GM23248 (cell line): ENCODE data around the gene PPP1R1C. TPM values are rescaled to one million over a fixed set of nuclear protein-coding genes. Genes with fewer than 3 reads are reported as not detected.
A peak's percentile ranks its signal among the peaks of the same experiment; 100 is the strongest.

ENCODE experiments used
- DNase-seq: peaks from one replicate; pipeline ENCODE4 v3.0.0-alpha.2; 2015
- H2AFZ ChIP-seq: fragments of 200-600 bp; sonication (generic); 2 replicates; pipeline ENCODE4 v1.6.1; 2016; ENCODE audit warnings: antibody characterized with exemption
- H3F3A ChIP-seq: fragments of 200-600 bp; sonication (generic); 2 replicates; pipeline ENCODE4 v1.6.1; 2016; ENCODE audit warnings: mild to moderate bottlenecking, antibody characterized with exemption, mixed run types; ENCODE audit not compliant: insufficient read depth
- H3K27ac ChIP-seq: fragments of 200-600 bp; sonication (generic); 2 replicates; pipeline ENCODE4 v1.5.1; 2016; ENCODE audit warnings: mild to moderate bottlenecking
- H3K27me3 ChIP-seq: fragments of 200-600 bp; sonication (generic); replicated peaks from 2 replicates; pipeline ENCODE4 v1.6.1; 2016; ENCODE audit warnings: mild to moderate bottlenecking; ENCODE audit not compliant: insufficient read depth
- H3K36me3 ChIP-seq: fragments of 200-600 bp; sonication (generic); 2 replicates; pipeline ENCODE4 v1.6.1; 2016; ENCODE audit warnings: low read depth, mild to moderate bottlenecking
- H3K4me1 ChIP-seq: fragments of 200-600 bp; sonication (generic); 2 replicates; pipeline ENCODE4 v1.6.1; 2016; ENCODE audit warnings: mild to moderate bottlenecking; ENCODE audit not compliant: insufficient read depth
- H3K4me2 ChIP-seq: fragments of 200-600 bp; sonication (generic); one replicate; pipeline ENCODE4 v1.6.1; 2016; ENCODE audit warnings: mild to moderate bottlenecking; ENCODE audit not compliant: unreplicated experiment
- H3K4me3 ChIP-seq: fragments of 200-600 bp; sonication (generic); 2 replicates; pipeline ENCODE4 v1.5.1; 2016; ENCODE audit warnings: mild to moderate bottlenecking
- H3K79me2 ChIP-seq: fragments of 200-600 bp; sonication (generic); 2 replicates; pipeline ENCODE4 v1.6.1; 2016; ENCODE audit warnings: mild to moderate bottlenecking; ENCODE audit not compliant: insufficient read depth
- H3K9ac ChIP-seq: fragments of 200-600 bp; sonication (generic); 2 replicates; pipeline ENCODE4 v1.6.1; 2016; ENCODE audit warnings: mild to moderate bottlenecking
- H3K9me2 ChIP-seq: fragments of 200-600 bp; sonication (generic); 2 replicates; pipeline ENCODE4 v1.6.1; 2016; ENCODE audit warnings: mixed run types, mild to moderate bottlenecking, moderate library complexity; ENCODE audit not compliant: insufficient read depth
- H3K9me3 ChIP-seq: fragments of 200-600 bp; sonication (generic); one replicate; pipeline ENCODE4 v1.6.1; 2017; ENCODE audit warnings: low read depth
- H4K20me1 ChIP-seq: fragments of 200-600 bp; sonication (generic); 2 replicates; pipeline ENCODE4 v1.6.0; 2016; ENCODE audit not compliant: insufficient read depth
- EZH2 ChIP-seq: fragments of 200-600 bp; sonication (generic); IDR thresholded peaks from 2 replicates; pipeline ENCODE4 v1.6.1; 2018; ENCODE audit warnings: antibody characterized with exemption, mild to moderate bottlenecking; ENCODE audit not compliant: insufficient read depth, poor library complexity, severe bottlenecking
- EZH2phosphoT487 ChIP-seq: fragments of 200-600 bp; sonication (generic); IDR thresholded peaks from 2 replicates; pipeline ENCODE4 v1.6.1; 2018; ENCODE audit warnings: antibody characterized with exemption, moderate library complexity, mild to moderate bottlenecking, low read depth; ENCODE audit not compliant: insufficient read depth
- WGBS, 2 experiments: methylation state at CpG; one replicate each; pipeline ENCODE4 v1.1.6; 2015 to 2017; ENCODE audit warnings: low lambda C conversion rate in 2 of 2, low coverage in 1 of 2; ENCODE audit errors: missing lambda C conversion rate in 2 of 2; 5-methylcytosine and 5-hydroxymethylcytosine counted together
- in situ Hi-C: fragments of 300-500 bp; cut with MboI; formaldehyde crosslinking; loops from 2 replicates; pipeline ENCODE4 v1.15.0; 2020
- polyA plus RNA-seq: library from polyadenylated mRNA; unstranded; fragments of >200 nt; fragmentation: Nextera tagmentation; extraction: Ambion mirVana; gene quantifications from 2 replicates; pipeline ENCODE4 v1.2.1, GENCODE V29; 2016
- total RNA-seq: library from RNA; depleted of rRNA; stranded (reverse); fragments of >200 nt; shearing (Covaris generic); gene quantifications from 2 replicates; pipeline ENCODE4 v1.2.3, GENCODE V29; 2014

The PPP1R1C gene
- total and polyA plus RNA-seq, 2 experiments from 2014 or later: not detected

- in situ Hi-C loops: no loop called here
- Histone ChIP-seq H3K9me2 (no peaks in the 10 kb centered on the region), H3K9ac (no peak overlapping the region), H3K9me3 (no peaks in the 10 kb centered on the region), H3K4me3 (no peak overlapping the region), H3K4me2 (no peak overlapping the region), H3K79me2 (no peaks in the 10 kb centered on the region), H4K20me1 (no peaks in the 10 kb centered on the region), H3F3A (no peaks in the 10 kb centered on the region), H3K36me3 (no peaks in the 10 kb centered on the region), H3K27ac (0 out of 2 replicates have a peak overlapping the region, but pooled peaks have one; percentile 3), H3K4me1 (no peaks in the 10 kb centered on the region; the same call in 1 of the 2 replicates), H3K27me3 (no peaks in the 10 kb centered on the region), H2AFZ (no peak overlapping the region)
- peak; percentile 86 for DNase-seq
- TF ChIP-seq EZH2phosphoT487 (no peak), EZH2 (no peak)
- WGBS, 2 experiments: 53 to 59% methylated on average over 5 of the region's 5 CpGs
These were observed 7.8 kb upstream of the PPP1R1C start for GRCh38 chr2:181977661-181978350.

- Histone ChIP-seq H3K79me2 (no peaks in the 10 kb centered on the region), H2AFZ (no peak overlapping the region), H3K9me2 (no peaks in the 10 kb centered on the region), H3K4me2 (no peak overlapping the region), H3F3A (no peaks in the 10 kb centered on the region), H4K20me1 (no peaks in the 10 kb centered on the region), H3K27me3 (no peaks in the 10 kb centered on the region), H3K4me3 (no peak overlapping the region), H3K9me3 (no peaks in the 10 kb centered on the region), H3K27ac (no peak overlapping the region), H3K36me3 (no peaks in the 10 kb centered on the region), H3K4me1 (no peaks in the 10 kb centered on the region; the same call in 1 of the 2 replicates), H3K9ac (no peak overlapping the region)
- no peak for TF ChIP-seq EZH2phosphoT487
- no peak for TF ChIP-seq EZH2
- in situ Hi-C loops: no loop called here
- WGBS, 2 experiments: 35% methylated on average over 2 of the region's 2 CpGs
- DNase-seq: peak; percentile 18
These were observed 7.1 kb upstream of the PPP1R1C start for GRCh38 chr2:181978351-181979150.

GRCh38 chr2:181984060-181984459 lies 1.6 kb upstream of the PPP1R1C start:
- H3K4me2 ChIP-seq: no peak overlapping the region
- no peaks in the 10 kb centered on the region for H3K36me3 ChIP-seq
- no peak overlapping the region for H3K27ac ChIP-seq
- no peak overlapping the region for H2AFZ ChIP-seq
- no peaks in the 10 kb centered on the region for H3K79me2 ChIP-seq
- no peak overlapping the region for H3K4me3 ChIP-seq
- no peaks in the 10 kb centered on the region for H3F3A ChIP-seq
- H3K4me1 ChIP-seq: no peaks in the 10 kb centered on the region
- in situ Hi-C loops: no loop called here
- 35 to 49% methylated on average over 1 of the region's 1 CpG for WGBS, 2 experiments
- no peaks in the 10 kb centered on the region for H3K27me3 ChIP-seq
- no peaks in the 10 kb centered on the region for H3K9me3 ChIP-seq
- H4K20me1 ChIP-seq: no peaks in the 10 kb centered on the region
- TF ChIP-seq EZH2 (no peak), EZH2phosphoT487 (no peak)
- H3K9ac ChIP-seq: no peak overlapping the region
- H3K9me2 ChIP-seq: no peaks in the 10 kb centered on the region
- no peak for DNase-seq

DNA sequence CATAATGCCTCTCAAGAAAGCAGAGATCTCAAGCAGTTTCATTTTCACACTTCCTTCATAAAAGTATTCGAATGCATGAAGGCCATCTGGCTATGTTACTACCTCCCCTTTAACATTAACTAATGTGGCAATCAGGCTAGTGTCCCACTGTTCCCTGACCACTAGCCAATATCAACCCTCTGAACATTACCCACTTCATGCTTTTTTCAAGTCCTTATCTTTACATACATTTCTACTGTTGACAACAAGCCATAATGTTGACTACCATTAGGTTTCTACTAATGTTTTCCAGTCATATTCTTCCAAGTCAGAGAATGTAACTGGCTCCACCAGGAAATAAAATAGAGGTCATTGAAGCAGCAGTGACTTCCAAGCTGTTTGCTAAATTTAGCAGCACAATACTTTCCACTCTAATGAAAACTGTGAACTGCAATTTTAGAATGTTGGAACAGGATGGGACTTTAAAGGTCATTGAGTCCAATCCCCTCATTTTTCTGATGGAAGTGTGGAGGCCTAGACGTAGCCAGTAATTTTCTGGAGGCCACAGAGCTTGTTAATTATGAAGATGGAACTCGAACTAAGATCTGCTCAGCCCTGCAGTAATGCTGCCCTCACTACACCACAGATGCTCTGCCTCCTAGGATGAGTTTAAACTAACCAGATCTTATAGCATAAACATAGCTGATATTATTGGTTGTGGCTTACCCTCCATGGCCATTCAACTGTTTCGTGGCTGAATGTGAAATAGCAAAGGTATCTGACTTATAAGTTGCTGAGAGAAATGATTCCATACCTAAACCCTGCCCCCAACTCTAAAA lies 630 bp upstream of the PPP1R1C start:
- Histone ChIP-seq H3K4me2 (no peak overlapping the region), H3K36me3 (no peaks in the 10 kb centered on the region), H3K4me3 (no peak overlapping the region), H3K9ac (no peak overlapping the region), H3K27me3 (no peaks in the 10 kb centered on the region), H3K79me2 (no peaks in the 10 kb centered on the region), H3K9me3 (no peaks in the 10 kb centered on the region), H3F3A (no peaks in the 10 kb centered on the region), H3K9me2 (no peaks in the 10 kb centered on the region), H4K20me1 (no peaks in the 10 kb centered on the region), H3K4me1 (no peaks in the 10 kb centered on the region), H3K27ac (no peak overlapping the region), H2AFZ (no peak overlapping the region)
- WGBS, 2 experiments: 48 to 56% methylated on average over 4 of the region's 4 CpGs
- DNase-seq: no peak
- TF ChIP-seq EZH2 (no peak), EZH2phosphoT487 (no peak)
- in situ Hi-C loops: no loop called here
